Trophoblast cell (in vitro differentiated cells and primary cell): ENCODE measurements around the gene PPP1R3A.

Experiments used
- DNase-seq, 2 donors: peaks; one replicate each; pipeline ENCODE4 v3.0.0-alpha.2; 2016
- H2AFZ ChIP-seq: 2 replicates; pipeline ENCODE4 v1.6.1; 2013; ENCODE audit warnings: low read length, moderate library complexity, mild to moderate bottlenecking; ENCODE audit not compliant: insufficient read depth, poor library complexity
- H2AK5ac ChIP-seq: 2 replicates; pipeline ENCODE4 v1.6.1; 2013; ENCODE audit warnings: mild to moderate bottlenecking, low read length
- H2BK120ac ChIP-seq: 2 replicates; pipeline ENCODE4 v1.6.1; 2013; ENCODE audit warnings: low read length, mild to moderate bottlenecking, moderate library complexity; ENCODE audit not compliant: insufficient read depth, poor library complexity
- H2BK12ac ChIP-seq: 2 replicates; pipeline ENCODE4 v1.6.1; 2013; ENCODE audit warnings: mild to moderate bottlenecking, low read length, moderate library complexity
- H2BK5ac ChIP-seq: 2 replicates; pipeline ENCODE4 v1.6.1; 2013; ENCODE audit warnings: low read length, low read depth, moderate library complexity, mild to moderate bottlenecking; ENCODE audit not compliant: poor library complexity
- H3K14ac ChIP-seq: 2 replicates; pipeline ENCODE4 v1.6.1; 2013; ENCODE audit warnings: mild to moderate bottlenecking, low read length
- H3K18ac ChIP-seq: 2 replicates; pipeline ENCODE4 v1.6.1; 2013; ENCODE audit warnings: mild to moderate bottlenecking, low read length
- H3K23ac ChIP-seq: 2 replicates; pipeline ENCODE4 v1.6.1; 2013; ENCODE audit warnings: low read length
- H3K27ac ChIP-seq: 2 replicates; pipeline ENCODE4 v1.5.1; 2013; ENCODE audit warnings: low read depth, mild to moderate bottlenecking, inconsistent platforms, low read length, moderate library complexity
- H3K27me3 ChIP-seq: 2 replicates; pipeline ENCODE4 v1.6.1; 2013; ENCODE audit warnings: inconsistent platforms, mild to moderate bottlenecking, low read length, moderate library complexity; ENCODE audit not compliant: insufficient read depth
- H3K36me3 ChIP-seq, 2 experiments: 1 replicate in 1 of 2; 2 replicates in 1 of 2; pipeline ENCODE4 v1.6.1; 2013; ENCODE audit warnings: low read length in 2 of 2, mild to moderate bottlenecking in 2 of 2, moderate library complexity in 1 of 2; ENCODE audit not compliant: insufficient read depth in 2 of 2, control insufficient read depth in 1 of 2
- H3K4ac ChIP-seq: 2 replicates; pipeline ENCODE4 v1.6.1; 2013; ENCODE audit warnings: low read depth, mild to moderate bottlenecking, low read length, moderate library complexity
- H3K4me1 ChIP-seq, 2 experiments: 1 replicate in 1 of 2; 2 replicates in 1 of 2; pipeline ENCODE4 v1.6.1; 2013; ENCODE audit warnings: low read length in 2 of 2, mild to moderate bottlenecking in 2 of 2, moderate library complexity in 1 of 2; ENCODE audit not compliant: insufficient read depth in 2 of 2, control insufficient read depth in 1 of 2
- H3K4me2 ChIP-seq: 2 replicates; pipeline ENCODE4 v1.6.1; 2013; ENCODE audit warnings: inconsistent platforms, mild to moderate bottlenecking, low read length, moderate library complexity
- H3K4me3 ChIP-seq: 2 replicates; pipeline ENCODE4 v1.5.1; 2013; ENCODE audit warnings: mild to moderate bottlenecking, low read depth, low read length, inconsistent platforms
- H3K79me1 ChIP-seq: one replicate; pipeline ENCODE4 v1.6.1; 2013; ENCODE audit warnings: low read length
- H3K79me2 ChIP-seq: 2 replicates; pipeline ENCODE4 v1.6.1; 2013; ENCODE audit warnings: low read length, mild to moderate bottlenecking; ENCODE audit not compliant: control insufficient read depth, insufficient read depth, poor library complexity
- H3K9ac ChIP-seq: 2 replicates; pipeline ENCODE4 v1.6.1; 2013; ENCODE audit warnings: mild to moderate bottlenecking, low read length
- H3K9me3 ChIP-seq: 2 replicates; pipeline ENCODE4 v1.6.1; 2013; ENCODE audit warnings: low read depth, mild to moderate bottlenecking, control low read depth, inconsistent platforms, low read length; ENCODE audit not compliant: insufficient read depth
- H4K12ac ChIP-seq: 2 replicates; pipeline ENCODE4 v1.6.1; 2013; ENCODE audit warnings: low read depth, mild to moderate bottlenecking, low read length, moderate library complexity
- H4K8ac ChIP-seq: 2 replicates; pipeline ENCODE4 v1.6.1; 2013; ENCODE audit warnings: low read depth, mild to moderate bottlenecking, low read length, moderate library complexity
- H4K91ac ChIP-seq: one replicate; pipeline ENCODE4 v1.6.1; 2013; ENCODE audit warnings: low read depth, mild to moderate bottlenecking, low read length, moderate library complexity
- WGBS: extraction: QIAGEN DNeasy Blood & Tissue Kit; methylation state at CpG from one replicate; pipeline ENCODE4 v1.1.7; 2013; ENCODE audit warnings: missing lambda C conversion rate; ENCODE audit not compliant: insufficient read length, insufficient coverage; ENCODE audit errors: extremely low coverage; 5-methylcytosine and 5-hydroxymethylcytosine counted together

Gene PPP1R3A

GRCh38 chr7:113953553-113953952 lies 34.7 kb upstream of the PPP1R3A start:
- WGBS = no CpG with 5 or more reads among the region's 2 CpGs
- no peak overlapping the region for H3K4me3 ChIP-seq

GRCh38 chr7:113945018-113945938 lies 26.5 kb upstream of the PPP1R3A start:
- Histone ChIP-seq H2BK5ac (no peak overlapping the region), H3K4me2 (no peak overlapping the region), H3K4me1 (no peaks in the 10 kb centered on the region), H2BK12ac (no peak overlapping the region), H4K12ac (no peak overlapping the region), H3K14ac (no peak overlapping the region), H3K27me3 (no peaks in the 10 kb centered on the region), H3K23ac (no peak overlapping the region), H3K9me3 (no peaks in the 10 kb centered on the region), H3K36me3 (no peaks in the 10 kb centered on the region), H2AFZ (no peak overlapping the region), H4K8ac (no peak overlapping the region), H3K4me3 (no peak overlapping the region), H3K4ac (no peak overlapping the region), H2BK120ac (no peak overlapping the region), H2AK5ac (no peak overlapping the region), H4K91ac (no peak overlapping the region), H3K27ac (no peak overlapping the region), H3K79me2 (no peaks in the 10 kb centered on the region), H3K79me1 (no peaks in the 10 kb centered on the region), H3K18ac (no peak overlapping the region), H3K9ac (peak overlapping the region; percentile 13)
- DNase-seq = no peak
- no CpG with 5 or more reads among the region's 3 CpGs for WGBS

More at GRCh38 chr7:113953553-113953952, 34.7 kb upstream of the PPP1R3A start:
- H3K18ac ChIP-seq = no peak overlapping the region
- no peak overlapping the region for H3K4ac ChIP-seq
- H2BK5ac ChIP-seq = no peak overlapping the region
- no peak overlapping the region for H3K4me2 ChIP-seq
- H2AK5ac ChIP-seq = no peak overlapping the region
- H2AFZ ChIP-seq = no peak overlapping the region
- H3K79me1 ChIP-seq = no peaks in the 10 kb centered on the region
- H3K36me3 ChIP-seq = no peaks in the 10 kb centered on the region
- no peaks in the 10 kb centered on the region for H3K79me2 ChIP-seq
- no peak overlapping the region for H4K8ac ChIP-seq
- H3K27me3 ChIP-seq = no peaks in the 10 kb centered on the region
- H4K12ac ChIP-seq = no peak overlapping the region
- H3K14ac ChIP-seq = no peak overlapping the region
- H2BK12ac ChIP-seq = no peak overlapping the region
- no peaks in the 10 kb centered on the region for H3K4me1 ChIP-seq
- H3K9ac ChIP-seq = no peak overlapping the region
- H2BK120ac ChIP-seq = no peak overlapping the region
- H3K27ac ChIP-seq = no peak overlapping the region
- peaks cover 6% of the 10 kb centered on the region for H3K9me3 ChIP-seq
- no peak overlapping the region for H3K23ac ChIP-seq
- H4K91ac ChIP-seq = no peak overlapping the region
- no peak for DNase-seq

GRCh38 chr7:113936982-113937381 lies 18.2 kb upstream of the PPP1R3A start:
- no peak overlapping the region for H3K18ac ChIP-seq

GRCh38 chr7:113936535-113936934 lies 17.7 kb upstream of the PPP1R3A start:
- H4K91ac ChIP-seq = no peak overlapping the region
- H4K8ac ChIP-seq = no peak overlapping the region
- H2BK120ac ChIP-seq = no peak overlapping the region
- no peak for DNase-seq
- H3K79me1 ChIP-seq = no peaks in the 10 kb centered on the region
- H3K9me3 ChIP-seq = peaks cover 9% of the 10 kb centered on the region
- H2BK5ac ChIP-seq = no peak overlapping the region
- no peak overlapping the region for H3K4ac ChIP-seq
- H3K36me3 ChIP-seq = no peaks in the 10 kb centered on the region
- H3K23ac ChIP-seq = no peak overlapping the region
- no peak overlapping the region for H3K9ac ChIP-seq
- H2AFZ ChIP-seq = no peak overlapping the region
- no peaks in the 10 kb centered on the region for H3K27me3 ChIP-seq
- H3K4me2 ChIP-seq = no peak overlapping the region
- no peak overlapping the region for H3K4me3 ChIP-seq
- H2BK12ac ChIP-seq = no peak overlapping the region
- H2AK5ac ChIP-seq = no peak overlapping the region
- H4K12ac ChIP-seq = no peak overlapping the region
- no CpG with 5 or more reads among the region's 3 CpGs for WGBS
- no peaks in the 10 kb centered on the region for H3K4me1 ChIP-seq
- no peak overlapping the region for H3K14ac ChIP-seq
- no peak overlapping the region for H3K27ac ChIP-seq
- no peaks in the 10 kb centered on the region for H3K79me2 ChIP-seq
- H3K18ac ChIP-seq = no peak overlapping the region

More at GRCh38 chr7:113936982-113937381, 18.2 kb upstream of the PPP1R3A start:
- Histone ChIP-seq H3K79me2 (no peaks in the 10 kb centered on the region), H2AFZ (no peak overlapping the region), H3K27ac (no peak overlapping the region), H3K36me3 (no peaks in the 10 kb centered on the region), H3K4me1 (no peaks in the 10 kb centered on the region), H3K4me3 (no peak overlapping the region), H3K9me3 (peaks cover 7% of the 10 kb centered on the region), H2AK5ac (no peak overlapping the region), H3K27me3 (no peaks in the 10 kb centered on the region), H4K12ac (no peak overlapping the region), H4K91ac (no peak overlapping the region), H3K23ac (no peak overlapping the region), H3K14ac (no peak overlapping the region), H3K79me1 (no peaks in the 10 kb centered on the region), H3K9ac (peak overlapping the region; percentile 41), H4K8ac (no peak overlapping the region), H2BK120ac (no peak overlapping the region), H2BK12ac (no peak overlapping the region), H3K4ac (no peak overlapping the region), H2BK5ac (no peak overlapping the region), H3K4me2 (no peak overlapping the region)
- no peak for DNase-seq
- no CpG with 5 or more reads among the region's 2 CpGs for WGBS
